Activated T-cell treated with anti-CD3 and anti-CD28 coated beads for 1 hour (primary cell): ENCODE data around the gene WASF1.
"Not testable (repeated sequence)": the region's sequence is repeated elsewhere in the genome, so short reads cannot be mapped to it uniquely, and the experiment has no call there.

Experiments used
- DNase-seq: peaks from one replicate; pipeline ENCODE4 v3.0.0-alpha.2; 2020; ENCODE audit warnings: low read depth

The WASF1 gene

DNA sequence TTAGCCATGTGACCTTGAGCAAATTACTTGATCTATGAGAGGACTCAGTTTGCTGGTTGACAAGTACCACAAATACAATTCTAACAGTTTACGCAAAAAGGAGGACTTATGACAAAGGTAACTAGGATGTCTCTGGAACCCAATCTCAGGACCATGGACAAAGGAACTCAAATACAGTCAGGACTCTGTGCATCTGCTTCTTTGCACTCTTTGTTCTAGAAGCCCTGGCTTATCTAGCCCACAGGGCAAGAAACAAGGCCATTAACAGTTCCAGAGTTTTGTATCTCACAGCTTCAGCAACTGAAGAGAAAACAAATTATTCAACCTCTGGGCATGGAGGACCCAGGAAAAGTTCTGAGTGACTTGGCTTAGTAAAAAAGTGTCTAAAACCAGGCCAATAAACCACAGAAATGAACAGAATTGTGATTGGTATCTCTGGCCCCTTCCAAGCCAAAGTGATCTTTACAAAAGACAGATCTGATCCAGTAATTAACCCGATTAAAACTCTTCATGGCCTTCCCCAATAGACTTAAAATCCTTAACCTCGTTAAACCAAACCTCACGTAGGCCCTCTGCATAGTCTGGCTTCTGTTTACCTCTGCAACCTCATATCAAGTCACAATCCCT is 5.9 kb downstream of the WASF1 start:
- no peak for DNase-seq

DNA sequence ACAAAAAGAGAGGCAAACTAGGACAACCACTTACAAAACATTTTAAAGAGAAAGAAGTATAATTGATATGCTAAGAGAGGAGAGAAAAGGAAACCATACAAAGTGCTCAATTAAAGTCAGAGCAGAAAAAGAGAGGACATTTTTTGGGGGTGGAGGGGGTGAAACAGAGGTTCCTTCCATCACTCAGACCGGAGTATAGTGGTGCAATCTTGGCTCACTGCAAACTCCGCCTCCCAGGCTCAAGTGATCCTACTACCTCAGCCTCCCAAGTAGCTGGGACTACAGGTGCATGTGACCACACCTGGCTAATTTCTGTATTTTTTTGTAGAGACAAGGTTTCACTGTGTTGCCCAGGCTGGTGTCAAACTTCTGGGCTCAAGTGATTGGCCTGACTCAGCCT is 9.4 kb downstream of the WASF1 start:
- DNase-seq = no peak

DNA sequence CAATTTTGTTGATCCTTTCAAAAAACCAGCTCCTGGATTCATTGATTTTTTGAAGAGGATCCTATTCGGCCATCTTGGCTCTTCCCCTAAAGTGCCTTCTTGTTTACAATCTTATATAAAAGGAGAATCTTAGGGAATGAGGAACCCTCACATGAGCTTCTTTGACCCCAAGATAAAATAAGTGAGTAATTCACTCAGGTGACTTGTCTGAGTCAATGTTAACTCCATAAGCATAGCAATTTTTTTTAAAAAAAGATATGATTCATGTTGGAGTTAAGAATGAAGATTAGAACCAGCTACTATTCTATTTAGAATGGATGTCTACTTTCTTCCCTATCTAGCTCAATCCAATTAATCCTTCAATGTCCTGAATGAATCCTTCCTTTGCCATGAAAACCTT is 21.0 kb downstream of the WASF1 start:
- no peak for DNase-seq

DNA sequence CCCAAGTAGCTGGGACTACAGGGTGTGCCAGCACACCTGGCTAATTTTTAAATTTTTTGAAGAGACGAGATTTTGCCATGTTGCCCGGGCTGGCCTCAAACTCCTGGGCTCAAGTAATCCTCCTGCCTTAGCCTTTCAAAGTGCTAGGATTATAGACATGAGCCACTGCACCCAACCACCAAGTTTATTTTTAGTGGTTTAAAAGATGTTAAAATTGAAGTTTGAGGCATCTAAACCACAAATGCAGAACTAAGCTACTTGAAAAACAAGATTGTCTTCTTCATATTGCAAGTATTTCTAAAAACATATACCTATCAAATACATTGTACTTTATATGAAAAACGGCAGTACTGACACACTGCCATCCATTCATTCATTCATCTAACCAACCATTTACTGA is 31.6 kb downstream of the WASF1 start:
- no peak for DNase-seq

DNA sequence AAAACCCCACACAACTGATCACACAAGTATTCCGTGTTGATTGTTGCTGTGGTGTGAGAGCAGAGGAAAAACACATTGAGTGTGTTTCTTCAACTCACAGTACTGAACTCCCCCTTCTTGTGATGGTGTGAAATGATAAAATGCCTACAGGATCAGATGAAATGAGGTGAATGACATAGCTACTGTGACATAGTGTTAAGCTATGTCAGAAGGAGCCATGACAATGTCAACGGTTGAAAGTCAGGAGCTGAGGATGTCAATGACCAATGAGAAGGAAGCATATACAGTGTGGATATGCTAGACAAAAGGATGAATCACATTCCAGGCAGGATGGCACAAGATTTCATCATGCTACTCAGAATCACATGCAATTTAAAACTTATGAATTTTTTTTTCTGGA is 38.8 kb downstream of the WASF1 start:
- DNase-seq = no peak

DNA sequence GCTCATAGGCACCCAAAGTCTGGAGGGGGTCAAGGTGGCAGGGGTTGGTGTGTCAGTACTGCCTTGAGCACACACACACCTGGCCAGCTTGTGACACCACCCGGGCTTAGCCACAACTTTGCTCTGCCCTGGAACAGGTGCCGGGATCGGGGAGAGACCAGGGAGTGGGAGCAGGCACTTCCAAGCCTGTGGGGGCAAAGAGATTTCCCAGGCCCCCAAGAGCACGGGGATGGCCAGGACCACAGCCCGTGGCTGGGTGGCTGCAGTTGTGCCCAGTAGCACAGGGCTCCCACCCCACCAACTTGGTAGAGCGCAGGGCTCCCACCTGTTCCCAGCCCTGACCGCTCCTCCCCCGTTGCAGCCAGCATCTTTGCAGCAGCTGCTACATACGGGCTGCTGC is 40.4 kb downstream of the WASF1 start:
- no peak for DNase-seq

DNA sequence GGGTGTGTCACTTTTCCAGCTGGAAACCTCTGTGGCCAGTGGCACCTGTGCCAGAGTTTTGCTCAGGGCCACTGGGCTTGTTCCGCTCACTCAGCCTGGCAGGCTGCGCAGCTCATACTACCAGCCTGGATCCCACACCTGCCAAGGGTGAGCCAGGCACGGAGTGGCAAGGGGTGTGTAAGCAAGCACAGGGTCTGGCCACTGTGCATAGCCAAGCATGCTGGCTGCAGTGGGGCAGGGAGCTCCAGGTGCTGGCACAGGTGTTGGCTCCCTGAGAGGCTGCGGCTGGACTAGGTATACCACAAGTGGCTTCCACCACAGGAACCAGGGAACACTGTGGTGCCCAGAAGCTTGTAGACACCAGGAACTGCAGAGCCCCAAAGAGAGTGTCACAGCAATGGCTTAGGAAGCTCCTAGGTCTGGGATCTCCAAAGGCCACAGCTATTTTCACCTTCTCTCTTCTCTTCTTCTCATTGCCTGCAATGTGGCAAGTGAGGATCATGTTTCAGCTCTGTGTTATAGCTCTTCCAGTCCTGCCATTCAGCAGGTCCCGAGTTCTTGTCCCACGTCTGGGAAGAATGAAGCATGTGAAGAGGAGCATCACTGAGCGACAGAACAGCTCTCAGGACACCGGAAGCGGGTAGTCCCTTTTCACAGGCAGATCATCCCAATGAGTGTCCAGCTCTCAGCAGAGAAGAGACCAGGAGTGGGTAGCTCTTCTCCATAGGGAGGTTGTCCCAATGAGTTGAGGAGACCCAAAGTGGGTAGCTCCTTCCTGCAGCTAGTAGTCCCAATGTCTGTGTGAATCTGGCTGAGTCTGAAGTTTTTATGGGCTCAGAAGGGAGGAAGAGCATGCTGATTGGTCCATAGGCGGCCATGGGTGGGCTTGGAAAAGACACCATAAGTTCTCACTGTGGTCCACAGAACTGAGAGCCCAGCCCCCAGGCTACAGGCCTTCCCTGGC is 41.3 kb downstream of the WASF1 start:
- DNase-seq = no peak

DNA sequence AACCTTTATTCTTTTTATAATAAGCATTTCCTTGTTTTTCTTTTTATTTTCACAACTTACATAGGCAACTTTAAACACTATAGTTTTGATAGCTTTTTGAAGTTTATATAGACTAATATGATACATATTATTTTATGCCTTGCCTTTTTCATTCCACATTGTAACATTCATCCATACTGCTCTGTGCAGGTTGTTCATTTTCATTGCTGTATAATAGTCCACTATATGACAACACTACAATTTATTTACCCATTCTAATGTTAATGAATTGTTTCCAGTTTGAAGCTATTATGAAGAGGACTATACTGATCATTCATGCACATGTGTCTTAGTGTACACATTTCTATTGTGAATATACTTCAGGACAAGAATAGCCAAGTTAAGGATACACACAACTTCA is 49.1 kb downstream of the WASF1 start:
- DNase-seq = no peak

DNA sequence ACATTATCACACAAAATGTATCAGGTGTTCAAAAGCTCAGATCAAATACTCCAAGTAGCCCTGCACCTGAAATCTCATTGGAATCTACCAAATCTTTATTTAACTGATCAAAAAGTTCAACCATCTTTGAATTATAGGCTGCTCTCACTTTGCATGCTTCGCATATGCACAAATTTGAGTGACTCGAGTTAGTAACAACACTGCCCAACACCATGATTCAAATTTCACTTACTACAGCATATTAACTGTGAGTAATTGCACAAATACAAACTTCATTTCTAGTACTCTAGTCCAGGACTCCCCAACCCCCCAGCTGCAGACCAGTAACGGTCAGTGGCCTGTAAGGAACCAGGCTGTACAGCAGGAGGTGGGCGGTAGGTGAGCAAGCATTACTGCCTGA is 51.1 kb downstream of the WASF1 start:
- no peak for DNase-seq

DNA sequence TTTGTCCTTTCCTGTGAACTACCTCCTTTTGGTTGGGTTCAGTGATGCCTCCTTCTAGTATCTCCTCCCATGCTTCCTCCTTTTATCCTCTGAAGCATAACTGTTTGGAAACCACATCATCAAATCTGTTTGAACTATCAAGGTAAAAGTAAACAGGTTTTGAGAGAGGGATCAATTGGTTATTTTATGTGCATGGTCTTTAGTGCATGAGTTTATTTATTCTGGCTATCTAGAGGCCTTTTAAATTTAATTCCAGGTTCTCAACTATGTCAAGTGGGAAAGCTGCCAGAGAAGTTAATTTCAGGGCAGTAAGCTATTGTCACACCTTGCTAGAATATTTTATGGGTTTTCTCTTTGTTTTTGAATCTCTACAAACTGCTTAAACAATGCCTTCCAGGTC is 54.1 kb downstream of the WASF1 start:
- no peak for DNase-seq

DNA sequence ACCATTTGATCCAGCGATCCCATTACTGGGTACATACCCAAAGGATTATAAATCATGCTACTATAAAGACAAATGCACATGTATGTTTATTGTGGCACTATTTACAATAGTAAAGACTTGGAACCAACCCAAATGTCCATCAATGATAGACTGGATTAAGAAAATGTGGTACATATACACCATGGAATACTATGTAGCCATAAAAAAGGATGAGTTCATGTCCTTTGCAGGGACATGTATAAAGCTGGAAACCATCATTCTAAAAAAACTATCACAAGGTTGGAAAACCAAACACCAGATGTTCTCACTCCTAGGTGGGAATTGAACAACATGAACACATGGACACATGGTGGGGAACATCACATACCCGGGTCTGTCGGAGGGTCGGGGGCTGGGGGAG is 57.8 kb downstream of the WASF1 start:
- not testable (repeated sequence) for DNase-seq

DNA sequence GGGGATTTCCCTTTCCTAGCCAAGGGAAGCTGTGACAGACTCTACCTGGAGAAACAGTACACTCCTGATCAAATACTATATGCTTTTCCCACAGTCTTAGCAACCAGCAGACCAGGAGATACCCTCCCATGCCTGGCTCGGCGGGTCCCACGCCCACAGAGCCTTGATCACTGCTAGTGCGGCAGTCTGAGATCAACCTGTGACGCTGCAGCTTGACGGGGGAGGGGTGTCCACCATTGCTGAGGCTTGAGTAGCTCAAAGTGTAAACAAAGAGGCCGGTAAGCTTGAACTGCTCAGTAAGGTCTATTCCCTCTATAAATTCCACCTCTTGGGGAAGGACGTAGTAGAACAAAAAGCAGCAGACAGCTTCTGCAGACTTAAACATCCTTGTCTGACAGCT is 63.2 kb downstream of the WASF1 start:
- no peak for DNase-seq

DNA sequence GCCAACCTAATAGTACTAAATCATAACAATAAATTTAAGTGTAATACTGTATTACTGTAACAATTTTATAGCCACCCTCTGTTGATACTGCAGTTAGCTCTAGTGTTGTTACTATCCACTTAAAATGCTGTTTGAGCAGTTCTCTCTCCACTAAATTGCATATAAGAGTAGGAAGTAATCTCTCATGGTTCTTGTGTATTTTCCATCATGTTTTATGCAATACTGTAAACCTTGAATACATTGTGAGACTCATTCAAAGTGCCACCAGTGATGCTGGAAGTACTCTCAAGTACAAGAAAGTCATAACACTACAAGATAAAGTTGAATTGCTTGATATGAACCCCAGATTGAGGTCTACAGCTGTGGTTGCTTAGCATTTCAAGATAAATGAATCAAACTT is 65.5 kb downstream of the WASF1 start:
- no peak for DNase-seq

DNA sequence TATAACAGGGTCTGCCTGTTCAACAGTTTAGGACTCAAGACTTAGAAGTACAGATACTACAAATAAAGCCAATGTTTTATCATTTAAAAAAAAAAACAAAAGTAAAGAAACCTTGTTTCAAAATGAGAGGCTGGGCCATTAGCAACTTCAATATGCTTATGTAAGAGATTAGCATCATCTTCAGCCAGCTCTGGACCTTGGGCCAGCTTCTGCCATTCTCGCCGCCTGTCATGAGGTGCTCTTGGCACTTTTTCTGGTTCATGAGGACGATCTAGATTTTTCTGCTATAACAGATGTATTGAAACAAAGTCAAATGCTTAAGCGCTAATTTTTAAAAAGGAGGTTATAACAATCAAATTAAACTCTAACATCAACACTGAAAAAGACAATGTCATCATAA is 74.2 kb downstream of the WASF1 start:
- no peak for DNase-seq

DNA sequence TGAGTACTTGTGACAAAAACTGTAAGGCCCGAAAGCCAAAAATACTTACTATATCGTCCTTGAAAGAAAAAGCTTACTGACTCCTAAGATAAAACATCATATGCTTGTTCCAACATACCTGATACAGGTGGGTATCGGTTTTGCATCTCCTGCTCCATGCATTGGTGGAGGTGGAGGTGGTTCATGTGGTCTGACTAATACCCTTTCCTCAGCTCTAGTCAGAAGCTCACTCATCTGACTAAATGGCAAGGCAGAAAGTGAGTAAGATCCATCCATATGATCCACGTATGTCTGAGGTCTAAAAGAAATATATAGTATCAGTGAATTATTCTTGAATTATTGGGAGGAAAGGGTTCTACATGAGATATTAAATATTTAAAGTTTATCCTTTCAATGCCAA is 76.2 kb downstream of the WASF1 start:
- no peak for DNase-seq

DNA sequence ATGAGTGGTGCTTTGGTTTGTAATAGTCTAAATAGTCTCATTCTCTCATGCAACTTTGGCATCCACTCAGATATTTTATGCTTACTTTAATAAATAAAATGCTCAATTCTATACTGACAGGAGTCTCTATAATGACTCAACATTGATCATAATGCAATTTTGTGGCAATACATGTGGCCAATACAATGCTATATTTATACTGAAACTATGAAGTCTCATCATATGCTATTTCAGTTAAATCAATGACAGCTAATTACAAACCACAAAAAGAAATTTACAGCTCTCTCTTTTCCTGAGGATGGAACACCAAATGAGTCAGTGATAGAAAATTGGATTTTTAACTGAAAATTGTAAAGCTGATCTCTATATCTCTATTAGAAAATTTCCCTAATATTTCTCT is 77.1 kb downstream of the WASF1 start:
- DNase-seq = no peak

DNA sequence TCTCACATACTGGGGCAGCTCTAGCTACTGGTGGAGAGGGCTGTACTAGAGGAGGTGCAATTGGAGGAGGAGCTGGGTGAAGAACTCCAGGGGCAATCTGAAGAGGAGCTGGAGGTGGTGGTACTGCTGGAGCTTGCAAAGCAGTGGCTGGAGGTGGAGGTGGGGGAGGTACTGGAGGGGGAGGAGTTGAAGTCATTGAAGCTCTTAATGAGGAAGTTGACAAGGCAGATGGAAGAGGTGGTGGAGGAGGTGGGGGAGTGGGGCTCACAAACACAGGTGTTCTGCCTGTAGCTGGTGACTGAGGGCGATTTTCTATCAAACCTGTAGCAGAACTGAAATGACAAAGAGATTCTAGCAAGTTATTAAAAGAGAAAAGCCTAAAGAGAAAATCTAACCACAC is 77.6 kb downstream of the WASF1 start:
- no peak for DNase-seq

DNA sequence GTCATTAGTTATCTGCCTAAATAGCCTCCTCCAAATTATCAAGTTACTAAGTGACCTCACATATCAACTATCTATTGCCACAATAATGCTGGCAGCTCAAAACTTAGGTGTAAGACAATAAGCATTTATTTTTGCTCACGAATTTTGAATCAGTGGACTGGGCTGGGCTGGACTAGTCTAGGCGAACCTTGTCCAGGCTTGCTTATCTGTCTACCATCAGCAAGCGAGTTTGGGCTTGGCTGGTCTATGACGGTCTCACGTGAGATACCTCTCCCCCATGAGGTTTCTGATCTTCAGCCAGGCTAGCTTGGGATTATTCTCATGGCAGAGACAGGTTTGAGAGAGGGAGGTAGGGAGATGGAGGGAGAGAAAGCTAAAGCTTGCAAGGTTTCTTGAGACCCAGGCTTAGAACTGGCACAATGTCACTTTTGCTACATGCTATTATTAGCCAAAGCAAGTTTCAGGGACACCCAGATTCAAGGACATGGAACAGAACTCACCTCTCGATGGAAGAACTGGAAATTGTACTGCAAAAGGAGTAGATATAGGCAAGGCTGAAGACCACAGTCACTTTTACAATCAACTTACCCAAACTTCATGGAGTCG is 80.9 kb downstream of the WASF1 start:
- DNase-seq = no peak

DNA sequence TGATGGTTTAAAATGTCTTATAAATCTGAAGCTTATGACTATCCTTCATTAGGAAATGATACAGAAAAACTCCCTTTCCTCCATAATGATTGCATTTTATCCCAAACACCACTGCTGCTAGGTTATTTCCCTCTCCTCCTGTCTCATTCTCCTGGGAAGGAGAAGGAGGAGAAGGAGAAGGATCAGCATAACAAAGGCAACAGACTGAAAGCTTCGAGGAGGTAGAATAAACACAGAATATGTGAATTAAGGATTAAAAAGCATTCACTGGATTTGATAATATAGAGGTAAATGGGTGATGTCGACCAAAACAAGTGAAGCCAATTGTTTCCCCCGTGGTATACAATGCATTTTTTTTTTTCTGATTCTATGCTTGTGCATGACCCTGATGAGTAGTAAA is 82.0 kb downstream of the WASF1 start:
- DNase-seq = no peak

DNA sequence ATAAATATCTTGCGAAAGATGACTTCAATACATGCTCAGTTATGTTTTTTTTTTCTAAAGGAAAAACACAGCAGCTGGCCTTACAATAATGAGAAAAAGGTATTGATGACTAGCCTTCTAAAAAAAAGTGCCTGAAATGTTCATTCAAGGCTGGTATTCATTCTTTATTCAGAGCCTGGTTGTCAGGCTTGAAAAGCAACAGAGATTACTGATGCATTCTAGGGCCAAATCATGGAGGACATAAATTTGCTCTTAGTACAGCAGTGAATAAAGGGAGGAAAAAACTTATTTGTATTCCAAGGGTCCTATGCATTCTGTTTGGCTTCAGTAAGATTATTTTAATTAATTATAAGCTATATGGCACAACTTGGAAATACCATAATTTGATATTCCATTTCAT is 83.5 kb downstream of the WASF1 start:
- no peak for DNase-seq

DNA sequence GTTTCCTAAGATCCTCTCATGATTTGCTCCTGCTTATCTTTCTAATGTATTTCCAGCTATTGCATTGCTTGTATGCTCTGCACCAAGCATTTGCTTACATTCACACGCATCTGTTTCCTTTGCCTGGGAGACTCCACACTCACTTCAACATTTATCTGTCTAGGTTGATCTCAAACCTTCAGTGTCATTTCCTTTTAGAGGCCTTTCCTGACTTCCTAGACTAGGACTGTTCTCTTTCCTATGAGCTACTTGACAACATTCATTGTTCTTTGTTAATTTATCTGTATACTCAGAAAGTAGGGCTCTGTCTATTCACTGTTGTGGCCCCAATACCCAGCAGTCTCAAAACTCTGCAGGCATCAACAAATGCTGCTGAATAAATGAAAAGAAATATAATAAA is 84.4 kb downstream of the WASF1 start:
- DNase-seq = no peak

DNA sequence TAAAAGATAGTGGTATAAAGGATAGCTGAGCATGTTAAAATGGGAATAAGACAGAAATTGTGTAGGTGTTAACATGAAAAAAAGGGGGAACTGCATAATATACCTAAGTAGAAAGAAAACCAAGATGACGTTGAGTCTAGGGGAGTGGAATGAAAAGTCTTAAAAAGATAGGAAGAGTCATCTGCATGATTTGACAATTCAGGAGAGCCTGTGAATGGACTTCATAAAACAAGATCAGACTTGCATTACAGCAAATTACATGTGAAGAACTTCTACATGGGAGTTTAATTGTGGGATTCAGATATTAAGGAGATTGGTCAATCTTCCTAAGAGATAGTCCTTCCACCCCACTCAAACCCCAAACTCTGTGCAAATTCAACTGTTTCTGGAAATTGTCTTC is 85.5 kb downstream of the WASF1 start:
- DNase-seq = no peak

DNA sequence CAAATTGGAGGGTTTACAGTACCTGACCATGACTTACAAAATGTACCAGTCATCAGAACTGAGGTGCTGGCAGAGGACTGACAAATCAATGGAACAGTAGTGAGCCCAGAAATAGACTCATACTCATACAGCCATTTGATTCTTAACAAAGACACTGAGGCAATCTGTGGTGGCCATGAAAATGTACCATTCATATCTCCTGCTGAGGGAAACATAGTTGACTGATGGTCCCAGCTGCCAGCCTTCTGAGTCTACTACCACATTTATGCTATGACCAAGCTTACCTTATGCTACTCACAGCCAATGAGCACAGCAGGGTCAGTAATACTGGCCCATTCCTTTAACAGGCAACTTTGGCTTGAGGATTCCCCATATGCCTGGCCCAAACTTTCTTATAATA is 88.6 kb downstream of the WASF1 start:
- no peak for DNase-seq
